Subcutaneous adipose tissue (tissue), 4 donors: ENCODE measurements around the gene SEL1L3. TPM values are rescaled to one million over a fixed set of nuclear protein-coding genes. Genes with fewer than 3 reads are reported as not detected.

Source experiments
- small RNA-seq: library from RNA; depleted of rRNA; stranded (forward); fragments of <200 nt; gene quantifications from one replicate; pipeline ENCODE3, GENCODE V24; 2016
- total RNA-seq, 4 donors: library from RNA; depleted of rRNA; stranded (reverse); fragments of >200 nt; gene quantifications; one replicate each; pipeline ENCODE4 v1.1.0, GENCODE V29; 2016
- TF ChIP-seq, protein P1 (sequence below): fragments of 450-650 bp; IDR thresholded peaks from one replicate; pipeline ENCODE4 v1.5.1; 2016; ENCODE audit warnings: low read depth, mild to moderate bottlenecking, control low read depth, antibody characterized with exemption, moderate library complexity

The SEL1L3 gene
- total RNA-seq, 4 donors from 2014 or later, result 6.2 to 49.6 (median 19.0) TPM

DNA sequence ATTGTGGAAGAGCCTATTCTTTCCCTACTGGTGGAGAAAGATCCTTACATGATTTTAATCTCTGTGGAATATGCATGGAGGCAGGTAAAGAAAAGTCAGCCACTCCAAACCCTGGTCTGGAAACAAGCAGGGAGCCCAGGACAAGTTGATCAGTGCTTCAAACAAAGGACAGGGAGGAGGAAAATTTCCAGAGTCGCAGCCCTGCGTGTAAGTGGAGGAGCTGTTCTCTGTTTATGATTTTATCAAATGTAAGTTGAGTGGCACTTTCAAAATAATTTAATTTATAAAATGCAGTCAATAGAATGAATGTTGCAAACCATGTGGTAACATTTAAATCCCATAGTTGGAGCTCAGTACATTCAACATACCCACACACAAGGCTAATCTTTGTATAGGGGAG lies 150.2 kb downstream of the SEL1L3 start:
- TF ChIP-seq, protein P1, sequence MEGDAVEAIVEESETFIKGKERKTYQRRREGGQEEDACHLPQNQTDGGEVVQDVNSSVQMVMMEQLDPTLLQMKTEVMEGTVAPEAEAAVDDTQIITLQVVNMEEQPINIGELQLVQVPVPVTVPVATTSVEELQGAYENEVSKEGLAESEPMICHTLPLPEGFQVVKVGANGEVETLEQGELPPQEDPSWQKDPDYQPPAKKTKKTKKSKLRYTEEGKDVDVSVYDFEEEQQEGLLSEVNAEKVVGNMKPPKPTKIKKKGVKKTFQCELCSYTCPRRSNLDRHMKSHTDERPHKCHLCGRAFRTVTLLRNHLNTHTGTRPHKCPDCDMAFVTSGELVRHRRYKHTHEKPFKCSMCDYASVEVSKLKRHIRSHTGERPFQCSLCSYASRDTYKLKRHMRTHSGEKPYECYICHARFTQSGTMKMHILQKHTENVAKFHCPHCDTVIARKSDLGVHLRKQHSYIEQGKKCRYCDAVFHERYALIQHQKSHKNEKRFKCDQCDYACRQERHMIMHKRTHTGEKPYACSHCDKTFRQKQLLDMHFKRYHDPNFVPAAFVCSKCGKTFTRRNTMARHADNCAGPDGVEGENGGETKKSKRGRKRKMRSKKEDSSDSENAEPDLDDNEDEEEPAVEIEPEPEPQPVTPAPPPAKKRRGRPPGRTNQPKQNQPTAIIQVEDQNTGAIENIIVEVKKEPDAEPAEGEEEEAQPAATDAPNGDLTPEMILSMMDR, result no peak

DNA sequence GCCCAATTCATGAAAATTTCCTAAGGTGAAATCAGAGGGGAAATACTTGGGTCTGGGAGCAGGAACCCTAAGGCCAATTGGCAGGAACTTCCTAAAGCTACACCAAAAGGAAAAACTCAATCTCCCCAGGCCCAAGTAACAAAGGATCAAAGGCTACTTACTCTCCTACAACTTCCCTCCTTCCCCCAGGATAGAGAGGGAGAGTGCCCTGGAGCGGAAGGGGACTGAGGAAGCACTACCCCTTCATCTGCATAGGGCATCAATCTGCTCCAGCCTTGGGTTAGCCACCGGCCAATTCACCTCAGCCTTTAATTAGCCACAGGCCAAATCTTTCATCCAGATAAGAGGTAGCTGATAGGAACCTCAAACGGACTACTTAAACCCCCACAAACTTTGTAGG lies 152.2 kb downstream of the SEL1L3 start:
- TF ChIP-seq, protein P1, result no peak

DNA sequence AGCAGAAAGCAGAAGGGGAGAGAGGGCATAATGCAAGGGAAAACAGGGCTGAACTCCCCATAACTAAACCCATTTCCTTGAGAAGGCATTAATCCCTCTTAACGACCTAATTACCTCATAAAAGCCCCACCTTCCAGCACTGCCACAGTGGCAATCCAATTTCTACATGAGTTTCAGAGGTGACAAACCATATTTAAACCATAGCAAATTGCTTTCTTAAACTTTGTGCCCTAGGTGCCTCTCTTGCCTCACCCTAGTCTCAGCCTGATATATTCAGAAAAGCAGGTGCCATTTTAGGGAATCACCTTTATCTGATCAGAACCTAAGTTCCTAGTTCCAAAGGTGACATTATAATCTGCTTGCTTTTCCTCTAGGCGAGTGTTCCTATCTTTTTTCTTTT lies 158.3 kb downstream of the SEL1L3 start:
- TF ChIP-seq, protein P1, result no peak

DNA sequence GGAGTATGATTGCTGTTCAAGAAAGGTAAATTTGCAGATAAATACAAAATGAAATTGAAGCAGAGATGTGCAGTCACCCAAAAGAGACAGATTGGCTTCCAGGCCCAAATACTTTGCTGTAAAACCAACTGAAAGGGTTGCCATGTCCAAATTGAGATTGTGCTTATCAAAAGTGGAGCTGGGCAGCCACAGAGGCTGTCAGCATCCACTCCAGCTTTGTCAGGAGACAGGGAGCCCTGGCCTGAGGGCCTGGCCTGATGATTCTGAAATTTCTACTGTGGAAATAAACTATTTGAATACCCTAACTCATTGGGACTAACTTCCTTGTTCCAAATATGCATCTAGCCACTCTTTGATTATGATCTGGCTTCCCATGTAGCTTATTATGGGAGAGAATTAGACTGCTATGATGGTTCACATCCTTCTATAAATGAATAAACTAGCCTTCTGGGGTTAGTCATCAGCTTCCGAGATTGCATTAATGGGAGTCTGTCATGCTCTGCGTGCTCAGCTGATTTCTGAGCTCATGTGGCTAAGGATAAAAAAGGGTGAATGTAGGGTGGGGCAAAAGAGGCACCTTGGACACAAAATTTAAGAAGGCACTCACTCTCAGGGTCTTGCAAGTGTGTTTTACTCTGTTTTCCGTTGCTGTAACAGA lies 158.9 kb downstream of the SEL1L3 start:
- TF ChIP-seq, protein P1, result no peak

DNA sequence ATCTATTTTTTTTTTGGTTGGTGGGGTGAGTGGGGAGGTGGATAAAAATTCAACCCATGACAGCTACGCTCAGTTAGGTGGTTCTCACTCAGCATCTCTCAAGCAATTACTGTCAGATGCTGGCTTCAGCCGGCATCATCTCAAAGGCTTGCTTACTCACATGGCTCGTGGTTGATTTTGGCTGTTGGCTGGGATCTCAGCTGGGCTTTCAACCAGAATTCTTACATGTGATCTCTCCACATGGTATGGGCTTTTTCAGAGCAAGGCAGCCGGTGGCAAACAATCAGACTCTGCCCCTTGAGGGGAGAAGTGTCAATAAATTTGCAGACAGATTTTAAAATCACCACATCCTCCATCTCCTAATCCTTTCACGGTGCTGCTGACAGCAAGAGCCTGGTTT lies 159.9 kb downstream of the SEL1L3 start:
- TF ChIP-seq, protein P1, result no peak

DNA sequence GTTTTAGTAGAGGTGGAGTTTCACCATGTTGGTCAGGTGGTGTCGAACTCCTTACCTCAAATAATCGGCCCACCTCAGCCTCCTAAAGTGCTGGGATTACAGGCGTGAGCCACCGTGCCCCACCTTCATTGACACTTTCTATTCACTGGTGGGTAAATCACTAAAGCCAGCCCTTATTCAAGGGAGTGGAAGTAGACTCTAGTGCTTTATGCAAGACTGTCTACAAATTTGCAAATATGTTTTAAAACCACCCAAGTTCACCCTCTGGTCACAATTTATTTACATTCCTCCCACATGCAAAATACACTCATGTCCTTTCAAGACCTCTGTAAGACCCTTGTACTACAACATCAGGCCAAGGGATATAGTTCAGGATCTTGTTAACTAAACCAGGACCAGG lies 162.1 kb downstream of the SEL1L3 start:
- TF ChIP-seq, protein P1, result no peak

DNA sequence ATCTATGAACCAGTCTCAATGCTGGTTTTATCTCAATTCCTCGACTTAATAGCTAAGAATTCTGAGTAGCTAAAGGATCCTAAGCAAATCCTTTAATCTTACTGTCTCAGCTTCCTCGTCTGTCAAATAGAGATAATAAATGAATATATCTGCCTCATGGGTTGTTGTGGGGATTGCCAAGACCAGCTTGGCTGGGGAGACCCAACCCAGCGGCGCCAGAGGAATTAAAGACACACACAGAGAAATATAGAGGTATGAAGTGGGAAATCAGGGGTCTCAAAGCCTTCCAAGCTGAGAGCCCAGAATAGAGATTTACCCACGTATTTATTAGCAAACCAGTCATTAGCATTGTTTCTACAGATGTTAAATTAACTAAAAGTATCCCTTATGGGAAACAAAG lies 165.3 kb downstream of the SEL1L3 start:
- TF ChIP-seq, protein P1, result no peak

Small RNA genes within 50 kb of the gene (small RNA-seq; reads per million reads assigned to genes)
- gene MTND4LP22, result not detected

Other genes with a start within 250 kb of the SEL1L3 start
- not detected for gene SLC34A2, start 207.1 kb downstream of the SEL1L3 start, total RNA-seq
- gene SMIM20, start 51.2 kb upstream of the SEL1L3 start, total RNA-seq, result 10 to 100 TPM; 27.3 to 47.8 (median 34.7) TPM